NCI-H524 (cell line): ENCODE data around the gene CCT6A.
A peak's percentile ranks its signal among the peaks of the same experiment; 100 is the strongest.
"Not testable (repeated sequence)": the region's sequence is repeated elsewhere in the genome, so short reads cannot be mapped to it uniquely, and the experiment has no call there.

Source experiments
- DNase-seq, 2 experiments: peaks; one replicate each; lab custom pipeline; 2025; lab: John Stamatoyannopoulos, UW

CCT6A gene

DNA sequence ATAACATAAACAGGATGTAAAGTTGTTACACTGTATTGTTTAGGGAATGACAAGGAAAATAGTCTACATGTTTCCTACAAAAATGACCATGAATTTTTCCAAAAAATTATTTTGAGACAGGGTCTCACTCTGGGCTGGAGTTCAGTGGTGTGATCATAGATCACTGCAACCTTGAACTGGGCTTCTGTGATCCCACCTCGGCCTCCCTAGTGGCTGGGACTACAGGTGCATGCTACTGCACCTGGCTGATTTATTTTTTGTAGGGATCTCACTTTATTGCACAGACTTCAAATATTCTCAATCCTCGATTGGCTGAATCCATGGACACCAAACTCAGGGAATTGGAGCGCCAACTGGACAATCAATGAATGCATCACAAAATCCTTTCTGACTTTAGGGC lies 48.1 kb downstream of the CCT6A start:
- DNase-seq, result no peak

GRCh38 chr7:56104138-56104537 lies 52.6 kb downstream of the CCT6A start:
- not testable (repeated sequence) for DNase-seq

GRCh38 chr7:56105508-56105907 lies 53.9 kb downstream of the CCT6A start:
- DNase-seq, result peak in 1 of 2 experiments; percentile 12

GRCh38 chr7:56106108-56107073 lies 54.8 kb downstream of the CCT6A start, which contains the start of gene CHCHD2:
TSS of gene CHCHD2 (minus strand) at chr7:56106476. CDS start at chr7:56106413, 63 bp downstream.
- DNase-seq, result peak; percentile 93 to 97

DNA sequence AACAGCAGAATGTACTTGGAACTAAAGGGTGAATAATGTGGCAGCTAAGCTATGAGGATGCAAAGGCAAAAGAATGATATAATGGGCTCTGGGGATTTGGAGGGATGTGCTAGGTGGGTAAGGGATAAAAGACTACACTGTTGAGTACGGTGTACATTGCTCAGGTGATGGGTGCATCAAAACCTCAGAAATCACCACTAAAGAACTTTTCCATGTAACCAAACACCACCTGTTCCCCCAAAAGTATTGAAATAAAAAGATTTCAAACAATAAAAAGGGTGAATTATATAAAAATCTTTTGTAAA lies 56.3 kb downstream of the CCT6A start:
- DNase-seq, result no peak

DNA sequence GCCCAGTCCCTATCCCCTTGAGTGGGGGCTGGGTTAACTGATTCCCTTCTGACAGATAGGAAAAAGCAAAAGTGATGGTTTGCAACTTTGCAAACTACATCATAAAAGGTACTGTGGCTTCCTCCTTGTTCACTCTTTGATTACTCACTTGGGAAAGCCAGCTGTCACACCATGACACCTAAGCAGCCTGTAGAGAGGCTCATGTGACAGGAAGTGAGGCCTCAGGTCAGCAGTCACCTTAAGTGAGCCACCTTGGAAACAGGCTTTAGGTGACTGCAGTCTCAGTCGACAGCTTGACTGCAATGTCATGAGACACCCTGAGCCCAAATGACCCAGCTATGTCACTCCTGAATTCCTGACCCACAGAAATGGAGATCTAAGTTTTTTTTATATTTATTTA lies 59.0 kb downstream of the CCT6A start:
- DNase-seq, result no peak

- DNase-seq, result not testable (repeated sequence)
Measured at GRCh38 chr7:56112244-56112643, 60.7 kb downstream of the CCT6A start.
